Hepatocyte (in vitro differentiated cells): ENCODE results near the gene OLIG1.

Source experiments
- EZH2 ChIP-seq: fragments of 200-600 bp; sonication (generic); IDR thresholded peaks from 2 replicates; pipeline ENCODE4 v1.6.1; 2016; ENCODE audit warnings: antibody characterized with exemption, mild to moderate bottlenecking, borderline replicate concordance
- EZH2phosphoT487 ChIP-seq: fragments of 200-600 bp; sonication (generic); IDR thresholded peaks from one replicate; pipeline ENCODE4 v1.6.1; 2018; ENCODE audit warnings: antibody characterized with exemption, mild to moderate bottlenecking, low read depth, moderate library complexity; ENCODE audit not compliant: unreplicated experiment, severe bottlenecking
- TF ChIP-seq, protein P1 (sequence below): fragments of 200-600 bp; sonication (generic); IDR thresholded peaks from 2 replicates; pipeline ENCODE4 v1.5.1; 2016; ENCODE audit warnings: antibody characterized with exemption, mild to moderate bottlenecking; ENCODE audit not compliant: poor library complexity

- TF ChIP-seq EZH2phosphoT487 (peak; percentile 86), EZH2 (peak; percentile 99)
- TF ChIP-seq, protein P1, sequence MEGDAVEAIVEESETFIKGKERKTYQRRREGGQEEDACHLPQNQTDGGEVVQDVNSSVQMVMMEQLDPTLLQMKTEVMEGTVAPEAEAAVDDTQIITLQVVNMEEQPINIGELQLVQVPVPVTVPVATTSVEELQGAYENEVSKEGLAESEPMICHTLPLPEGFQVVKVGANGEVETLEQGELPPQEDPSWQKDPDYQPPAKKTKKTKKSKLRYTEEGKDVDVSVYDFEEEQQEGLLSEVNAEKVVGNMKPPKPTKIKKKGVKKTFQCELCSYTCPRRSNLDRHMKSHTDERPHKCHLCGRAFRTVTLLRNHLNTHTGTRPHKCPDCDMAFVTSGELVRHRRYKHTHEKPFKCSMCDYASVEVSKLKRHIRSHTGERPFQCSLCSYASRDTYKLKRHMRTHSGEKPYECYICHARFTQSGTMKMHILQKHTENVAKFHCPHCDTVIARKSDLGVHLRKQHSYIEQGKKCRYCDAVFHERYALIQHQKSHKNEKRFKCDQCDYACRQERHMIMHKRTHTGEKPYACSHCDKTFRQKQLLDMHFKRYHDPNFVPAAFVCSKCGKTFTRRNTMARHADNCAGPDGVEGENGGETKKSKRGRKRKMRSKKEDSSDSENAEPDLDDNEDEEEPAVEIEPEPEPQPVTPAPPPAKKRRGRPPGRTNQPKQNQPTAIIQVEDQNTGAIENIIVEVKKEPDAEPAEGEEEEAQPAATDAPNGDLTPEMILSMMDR: no peak
Measured at GRCh38 chr21:33028773-33029384, 41.1 kb upstream of the OLIG1 start.
